Hepatocyte (in vitro differentiated cells): ENCODE data around the gene HLA-B. TPM values are rescaled to one million over a fixed set of nuclear protein-coding genes. Genes with fewer than 3 reads are reported as not detected.

Source experiments
- DNase-seq: peaks from one replicate; pipeline ENCODE4 v3.0.0-alpha.2; 2016; ENCODE audit warnings: low spot score
- H2AFZ ChIP-seq: fragments of 200-600 bp; sonication (generic); 2 replicates; pipeline ENCODE4 v1.6.0; 2016; ENCODE audit warnings: antibody characterized with exemption, mild to moderate bottlenecking
- H3K27ac ChIP-seq: fragments of 200-600 bp; sonication (generic); 2 replicates; pipeline ENCODE4 v1.5.1; 2016; ENCODE audit warnings: mild to moderate bottlenecking
- H3K27me3 ChIP-seq: fragments of 200-600 bp; sonication (generic); 2 replicates; pipeline ENCODE4 v1.6.1; 2016
- H3K36me3 ChIP-seq: fragments of 200-600 bp; sonication (generic); replicated peaks from 2 replicates; pipeline ENCODE4 v1.5.1; 2016; ENCODE audit warnings: low read depth; ENCODE audit not compliant: insufficient read depth
- H3K4me1 ChIP-seq: fragments of 200-600 bp; sonication (generic); 2 replicates; pipeline ENCODE4 v1.5.1; 2016; ENCODE audit warnings: mild to moderate bottlenecking, moderate library complexity; ENCODE audit not compliant: insufficient read depth
- H3K4me2 ChIP-seq: fragments of 200-600 bp; sonication (generic); 2 replicates; pipeline ENCODE4 v1.6.0; 2016
- H3K4me3 ChIP-seq: fragments of 200-600 bp; sonication (generic); 2 replicates; pipeline ENCODE4 v1.5.1; 2016; ENCODE audit warnings: mild to moderate bottlenecking
- H3K79me2 ChIP-seq: fragments of 200-600 bp; sonication (generic); 2 replicates; pipeline ENCODE4 v1.6.0; 2017; ENCODE audit warnings: mild to moderate bottlenecking
- H3K9me2 ChIP-seq: fragments of 200-600 bp; sonication (generic); replicated peaks from 2 replicates; pipeline ENCODE4 v1.6.0; 2017; ENCODE audit warnings: mild to moderate bottlenecking; ENCODE audit not compliant: insufficient read depth
- H3K9me3 ChIP-seq: fragments of 200-600 bp; sonication (generic); 2 replicates; pipeline ENCODE4 v1.5.1; 2016; ENCODE audit warnings: low read depth, mild to moderate bottlenecking
- H4K20me1 ChIP-seq: fragments of 200-600 bp; sonication (generic); 2 replicates; pipeline ENCODE4 v1.6.0; 2016; ENCODE audit warnings: mild to moderate bottlenecking; ENCODE audit not compliant: insufficient read depth, poor library complexity, severe bottlenecking
- CTCF ChIP-seq: fragments of 200-600 bp; sonication (generic); IDR thresholded peaks from 2 replicates; pipeline ENCODE4 v1.5.1; 2016; ENCODE audit warnings: antibody characterized with exemption, mild to moderate bottlenecking; ENCODE audit not compliant: poor library complexity
- EZH2 ChIP-seq: fragments of 200-600 bp; sonication (generic); IDR thresholded peaks from 2 replicates; pipeline ENCODE4 v1.6.1; 2016; ENCODE audit warnings: antibody characterized with exemption, mild to moderate bottlenecking, borderline replicate concordance
- EZH2phosphoT487 ChIP-seq: fragments of 200-600 bp; sonication (generic); IDR thresholded peaks from one replicate; pipeline ENCODE4 v1.6.1; 2018; ENCODE audit warnings: antibody characterized with exemption, mild to moderate bottlenecking, low read depth, moderate library complexity; ENCODE audit not compliant: unreplicated experiment, severe bottlenecking
- WGBS: methylation state at CpG from one replicate; pipeline ENCODE4 v1.1.6; 2016; ENCODE audit warnings: low lambda C conversion rate; ENCODE audit errors: missing lambda C conversion rate; 5-methylcytosine and 5-hydroxymethylcytosine counted together
- polyA plus RNA-seq: library from polyadenylated mRNA; unstranded; fragments of >200 nt; fragmentation: Nextera tagmentation; extraction: Ambion mirVana; gene quantifications from 2 replicates; pipeline ENCODE4 v1.2.1, GENCODE V29; 2016
- total RNA-seq: library from RNA; depleted of rRNA; stranded (reverse); fragments of >200 nt; gene quantifications from 2 replicates; pipeline ENCODE4 v1.2.3, GENCODE V29; 2014

The HLA-B gene
- total and polyA plus RNA-seq, 2 experiments from 2014 or later, result 52.2 to 151 TPM

- no peaks in the 10 kb centered on the region for H3K9me3 ChIP-seq
- DNase-seq, result no peak
- TF ChIP-seq EZH2, result no peak
- no peak for TF ChIP-seq CTCF
- no peak for TF ChIP-seq EZH2phosphoT487
- H3K9me2 ChIP-seq, result no peaks in the 10 kb centered on the region
- no peaks in the 10 kb centered on the region for H4K20me1 ChIP-seq
- H3K27ac ChIP-seq, result no peak overlapping the region
- H3K79me2 ChIP-seq, result no peaks in the 10 kb centered on the region
- no peak overlapping the region for H3K4me3 ChIP-seq
- no peaks in the 10 kb centered on the region for H3K36me3 ChIP-seq
- no peaks in the 10 kb centered on the region for H3K27me3 ChIP-seq
- H2AFZ ChIP-seq, result no peak overlapping the region
- no peaks in the 10 kb centered on the region for H3K4me1 ChIP-seq
- H3K4me2 ChIP-seq, result no peak overlapping the region
- WGBS, result 71% methylated on average over 2 of the region's 3 CpGs
These were observed 17.8 kb downstream of the HLA-B start for GRCh38 chr6:31339210-31339609.

- Histone ChIP-seq H3K36me3 (no peaks in the 10 kb centered on the region), H3K9me3 (no peaks in the 10 kb centered on the region), H3K4me3 (no peak overlapping the region), H3K27ac (no peak overlapping the region), H3K4me1 (no peaks in the 10 kb centered on the region), H3K4me2 (no peak overlapping the region), H3K9me2 (no peaks in the 10 kb centered on the region), H2AFZ (no peak overlapping the region), H3K79me2 (no peaks in the 10 kb centered on the region), H3K27me3 (no peaks in the 10 kb centered on the region), H4K20me1 (no peaks in the 10 kb centered on the region)
- DNase-seq, result no peak
- no peak for TF ChIP-seq CTCF
- TF ChIP-seq EZH2phosphoT487, result no peak
- no peak for TF ChIP-seq EZH2
- whole genome bisulfite sequencing, result 35% methylated on average over 3 of the region's 3 CpGs
These were observed 20.0 kb downstream of the HLA-B start for GRCh38 chr6:31336896-31337496.

- 62% methylated on average over 4 of the region's 4 CpGs for WGBS
- no peaks in the 10 kb centered on the region for H3K9me3 ChIP-seq
These were observed 24.1 kb downstream of the HLA-B start for GRCh38 chr6:31332637-31333602.

More at GRCh38 chr6:31332637-31333602, 24.1 kb downstream of the HLA-B start:
- Histone ChIP-seq H3K4me3 (no peak overlapping the region), H3K4me1 (no peaks in the 10 kb centered on the region), H3K79me2 (no peaks in the 10 kb centered on the region), H4K20me1 (no peaks in the 10 kb centered on the region), H3K4me2 (no peak overlapping the region), H3K36me3 (no peaks in the 10 kb centered on the region), H2AFZ (no peak overlapping the region), H3K27ac (no peak overlapping the region), H3K27me3 (no peaks in the 10 kb centered on the region), H3K9me2 (no peaks in the 10 kb centered on the region)
- DNase-seq, result no peak
- TF ChIP-seq EZH2phosphoT487, result no peak
- no peak for TF ChIP-seq CTCF
- no peak for TF ChIP-seq EZH2
